ENCODE measurements around the gene CCDC150. TPM values are rescaled to one million over a fixed set of nuclear protein-coding genes. Genes with fewer than 3 reads are reported as not detected.
"Not testable (repeated sequence)": the region's sequence is repeated elsewhere in the genome, so short reads cannot be mapped to it uniquely, and the experiment has no call there.

Gene CCDC150
- total RNA-seq, 2 experiments from 2014 or later, result 7.5 to 9.4 TPM

DNA sequence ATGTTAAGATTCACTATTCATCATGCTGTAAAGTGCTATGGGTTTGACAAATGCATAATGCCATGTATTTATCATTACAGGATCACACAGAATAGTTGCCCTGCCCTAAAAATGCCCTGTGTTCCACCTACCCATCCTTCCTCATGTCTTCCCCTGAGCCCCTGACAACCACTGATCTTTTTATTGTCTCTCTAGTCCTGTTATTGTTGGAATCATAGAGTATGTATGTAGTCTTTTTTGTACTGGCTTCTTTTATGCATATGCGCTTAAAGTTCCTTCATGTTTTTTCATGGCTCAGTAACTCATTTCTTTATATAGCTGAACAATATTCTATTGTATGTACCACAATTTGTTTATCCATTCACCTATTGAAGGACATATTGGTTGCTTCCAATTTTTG, 20.3 kb downstream of the CCDC150 start:
- Mint-ChIP-seq H3K4me3 (no peak overlapping the region), H3K36me3 (peaks cover 9% of the 10 kb centered on the region), H3K4me1 (no peaks in the 10 kb centered on the region), H3K27me3 (no peaks in the 10 kb centered on the region), H3K27ac (no peak overlapping the region), H3K9me3 (no peaks in the 10 kb centered on the region)
- no peak for DNase-seq

DNA sequence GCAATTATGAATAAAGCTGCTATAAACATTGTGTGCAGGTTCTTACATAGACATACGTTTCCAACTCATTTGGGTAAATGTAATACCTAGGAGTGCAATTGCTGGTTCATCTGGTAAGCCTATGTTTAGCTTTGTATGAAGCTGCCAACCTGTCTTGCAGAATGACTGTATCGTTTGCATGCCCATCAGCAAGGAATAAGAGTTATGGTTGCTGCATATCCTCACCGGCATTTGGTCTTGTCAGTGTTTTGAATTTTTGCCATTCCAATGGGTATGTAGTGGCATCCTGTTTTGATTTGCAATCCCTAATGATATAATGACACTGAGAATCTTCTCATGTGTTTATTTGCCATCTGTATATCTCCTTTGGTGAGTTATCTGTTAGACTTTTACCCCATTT, 20.7 kb downstream of the CCDC150 start:
- no peaks in the 10 kb centered on the region for H3K9me3 Mint-ChIP-seq
- no peak for DNase-seq
- no peaks in the 10 kb centered on the region for H3K27me3 Mint-ChIP-seq
- no peak overlapping the region for H3K4me3 Mint-ChIP-seq
- H3K27ac Mint-ChIP-seq, result no peak overlapping the region
- H3K36me3 Mint-ChIP-seq, result peaks cover 9% of the 10 kb centered on the region
- no peaks in the 10 kb centered on the region for H3K4me1 Mint-ChIP-seq

DNA sequence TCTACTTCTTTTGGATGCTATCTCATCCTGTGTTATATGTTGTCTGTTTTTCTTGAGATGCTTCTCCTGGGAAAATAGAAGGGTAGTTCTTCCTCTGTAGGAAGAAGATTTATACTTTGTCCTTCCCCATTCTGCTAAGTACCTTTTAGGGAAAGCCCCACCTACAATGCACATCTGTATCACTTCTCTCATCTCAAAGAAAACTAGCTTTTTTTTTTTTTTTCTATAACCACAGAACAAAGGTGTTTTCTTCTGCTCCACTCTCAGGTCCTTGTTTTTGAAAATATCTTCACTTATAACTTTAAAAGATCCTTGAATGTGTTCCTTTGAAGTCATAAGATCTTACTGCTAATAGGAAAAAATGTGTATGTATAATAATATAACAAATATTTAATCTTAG, 30.8 kb downstream of the CCDC150 start:
- Mint-ChIP-seq H3K4me3 (no peak overlapping the region), H3K4me1 (no peaks in the 10 kb centered on the region), H3K27me3 (no peaks in the 10 kb centered on the region), H3K9me3 (no peaks in the 10 kb centered on the region), H3K27ac (no peak overlapping the region), H3K36me3 (peaks cover 3% of the 10 kb centered on the region)
- no peak for DNase-seq

DNA sequence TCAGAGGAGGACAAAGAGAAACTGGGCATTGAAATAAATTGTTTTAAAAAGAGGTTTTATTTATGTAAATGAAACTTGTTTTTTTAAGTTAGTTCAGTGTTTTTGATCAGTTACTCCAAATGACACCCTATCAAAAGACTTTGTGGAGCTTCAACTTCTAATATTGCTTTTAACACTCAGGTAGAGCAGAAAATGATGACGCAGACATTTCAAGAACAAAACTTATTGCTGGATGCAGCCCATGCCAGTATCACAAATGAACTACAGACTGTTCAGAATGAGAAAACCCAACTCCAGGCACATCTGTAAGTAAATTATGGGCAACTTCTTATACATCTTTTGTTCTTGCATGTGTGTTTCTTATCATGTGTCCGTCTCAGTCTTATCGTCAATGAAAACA, 36.4 kb downstream of the CCDC150 start:
- H3K36me3 Mint-ChIP-seq, result peaks cover 12% of the 10 kb centered on the region
- no peak overlapping the region for H3K4me3 Mint-ChIP-seq
- H3K9me3 Mint-ChIP-seq, result no peaks in the 10 kb centered on the region
- no peak overlapping the region for H3K27ac Mint-ChIP-seq
- H3K27me3 Mint-ChIP-seq, result no peaks in the 10 kb centered on the region
- no peaks in the 10 kb centered on the region for H3K4me1 Mint-ChIP-seq
- DNase-seq, result no peak

DNA sequence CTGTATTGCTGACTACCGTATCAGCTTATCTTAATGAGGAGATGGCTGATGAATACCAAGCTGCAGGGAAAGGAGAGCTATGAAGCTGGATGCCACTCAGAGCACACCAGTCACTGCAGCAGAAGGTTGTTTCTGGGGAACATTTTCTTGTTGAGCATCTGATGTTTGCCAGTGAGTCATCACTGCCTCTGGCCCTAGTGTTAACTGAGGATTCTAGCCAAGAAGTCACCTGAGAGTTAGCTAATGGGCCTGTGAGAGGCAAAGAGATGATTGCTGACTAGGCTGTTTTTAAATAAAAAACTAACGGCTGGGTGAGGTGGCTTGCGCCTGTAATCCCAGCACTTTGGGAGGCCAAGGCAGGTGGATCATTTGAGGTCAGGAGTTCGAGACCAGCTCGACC, 37.9 kb downstream of the CCDC150 start:
- Mint-ChIP-seq H3K27ac (no peak overlapping the region), H3K4me3 (no peak overlapping the region), H3K9me3 (no peaks in the 10 kb centered on the region), H3K36me3 (peaks cover 11% of the 10 kb centered on the region), H3K27me3 (no peaks in the 10 kb centered on the region), H3K4me1 (no peaks in the 10 kb centered on the region)
- no peak for DNase-seq

DNA sequence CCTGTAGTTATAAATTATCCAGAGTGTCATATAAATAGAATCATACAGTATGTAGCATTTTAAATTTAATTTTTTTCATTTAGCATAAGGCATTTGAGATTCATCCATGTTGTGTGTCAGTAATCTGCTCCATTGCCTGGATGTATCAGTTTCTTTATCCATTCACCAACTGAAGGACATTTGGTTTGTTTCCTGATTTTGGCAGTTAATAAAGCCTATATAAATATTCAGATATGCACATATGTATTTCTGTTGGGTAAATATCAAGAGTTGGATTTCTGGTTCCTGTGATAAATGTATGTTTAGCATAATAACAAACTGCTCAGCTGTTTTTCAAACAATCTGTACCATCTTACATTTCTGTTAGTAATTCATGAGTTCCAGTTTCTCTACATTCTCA, 39.9 kb downstream of the CCDC150 start:
- peaks cover 13% of the 10 kb centered on the region for H3K36me3 Mint-ChIP-seq
- no peaks in the 10 kb centered on the region for H3K27me3 Mint-ChIP-seq
- H3K4me3 Mint-ChIP-seq, result no peak overlapping the region
- no peaks in the 10 kb centered on the region for H3K4me1 Mint-ChIP-seq
- peaks cover 7% of the 10 kb centered on the region for H3K9me3 Mint-ChIP-seq
- DNase-seq, result no peak
- no peak overlapping the region for H3K27ac Mint-ChIP-seq

DNA sequence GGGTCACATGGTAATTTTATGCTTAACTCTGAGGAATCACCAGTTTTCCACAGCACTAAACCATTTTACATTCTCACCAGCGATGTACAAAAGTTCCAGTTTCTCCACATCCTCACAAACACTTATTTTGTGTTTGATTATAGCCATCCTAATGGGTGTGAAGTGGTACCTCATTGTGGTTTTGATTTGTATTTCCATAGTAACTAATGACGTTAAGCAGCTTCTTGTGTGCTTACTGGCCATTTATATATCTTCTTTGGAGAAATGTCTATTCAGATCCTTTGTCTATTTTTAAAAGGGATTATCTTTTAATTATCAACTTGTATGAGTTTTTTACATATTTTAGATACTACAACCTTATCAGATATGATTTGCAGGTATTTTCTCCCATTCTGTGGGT, 42.0 kb downstream of the CCDC150 start:
- Mint-ChIP-seq H3K27me3 (no peaks in the 10 kb centered on the region), H3K36me3 (peaks cover 15% of the 10 kb centered on the region), H3K4me1 (no peaks in the 10 kb centered on the region), H3K9me3 (peaks cover 16% of the 10 kb centered on the region), H3K27ac (no peak overlapping the region), H3K4me3 (no peak overlapping the region)
- no peak for DNase-seq

DNA sequence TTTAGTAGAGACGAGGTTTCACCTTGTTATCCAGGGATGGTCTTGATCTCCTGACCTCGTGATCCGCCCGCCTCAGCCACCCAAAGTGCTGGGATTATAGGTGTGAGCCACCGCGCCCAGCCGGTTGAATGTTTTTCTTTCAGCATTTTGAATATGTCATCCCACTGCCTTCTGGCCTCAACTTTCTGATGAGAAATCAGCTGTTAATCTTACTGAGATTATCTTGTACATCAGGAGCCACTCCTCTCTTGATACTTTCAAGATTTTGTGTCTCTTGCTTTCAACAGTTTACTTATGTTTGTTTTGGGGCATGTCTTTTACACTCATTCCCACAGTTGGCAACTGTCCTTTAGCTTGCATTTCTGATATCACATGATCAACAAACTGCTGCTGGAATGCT, 46.3 kb downstream of the CCDC150 start:
- Mint-ChIP-seq H3K36me3 (peaks cover 9% of the 10 kb centered on the region), H3K27me3 (no peaks in the 10 kb centered on the region), H3K4me3 (no peak overlapping the region), H3K27ac (no peak overlapping the region), H3K4me1 (no peaks in the 10 kb centered on the region), H3K9me3 (peaks cover 30% of the 10 kb centered on the region)
- DNase-seq, result no peak

DNA sequence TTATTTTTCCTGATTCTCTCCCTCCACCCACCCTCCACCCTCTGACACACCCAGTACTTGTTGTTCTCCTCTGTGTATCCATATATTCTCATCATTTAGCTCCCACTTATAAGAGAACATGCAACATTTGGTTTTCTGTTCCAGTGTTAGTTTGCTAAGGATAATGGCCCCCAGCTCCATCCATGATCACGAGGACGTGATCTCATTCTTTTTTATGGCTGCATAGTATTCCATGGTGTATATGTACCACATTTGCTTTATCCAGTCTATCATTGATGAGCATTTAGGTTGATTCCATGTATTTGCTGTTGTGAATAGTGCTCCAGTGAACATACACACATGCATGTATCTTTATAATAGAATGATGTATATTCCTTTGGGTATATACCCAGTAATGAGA, 47.2 kb downstream of the CCDC150 start:
- not testable (repeated sequence) for H3K4me3 Mint-ChIP-seq, DNase-seq, H3K27me3 Mint-ChIP-seq, H3K36me3 Mint-ChIP-seq, H3K27ac Mint-ChIP-seq, H3K4me1 Mint-ChIP-seq
- peaks cover 30% of the 10 kb centered on the region for H3K9me3 Mint-ChIP-seq

DNA sequence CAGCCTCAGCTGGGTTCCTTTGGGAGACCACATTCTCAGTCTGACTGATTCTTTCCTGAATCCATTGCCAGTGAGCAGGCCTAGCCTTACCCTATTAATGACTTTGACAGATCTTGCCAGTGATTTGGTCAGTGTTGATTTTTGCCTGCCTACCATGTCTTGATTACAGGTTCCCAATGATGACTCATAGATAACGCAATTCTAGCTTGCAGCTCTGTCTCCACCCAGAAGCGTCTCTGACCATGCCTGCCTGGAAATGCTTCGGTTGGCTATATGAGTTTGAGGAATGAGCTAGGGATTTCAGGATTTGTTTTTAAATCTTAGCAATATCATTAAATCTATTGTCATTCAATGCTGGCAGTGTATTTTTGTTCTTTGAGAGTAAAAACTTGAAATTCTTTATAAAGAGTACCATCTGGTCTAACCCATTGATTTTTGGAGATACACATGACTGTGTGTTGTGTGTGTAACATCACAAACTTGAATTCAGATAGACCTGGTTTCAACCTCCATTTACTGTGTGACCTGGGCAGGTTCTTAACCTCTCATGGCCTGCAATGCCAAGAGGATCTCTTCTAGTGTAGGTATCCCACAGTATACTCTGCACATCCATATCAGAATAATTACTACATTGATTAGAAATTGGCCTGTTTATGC, 57.0 kb downstream of the CCDC150 start:
- Mint-ChIP-seq H3K27ac (no peak overlapping the region), H3K4me3 (no peak overlapping the region), H3K36me3 (peaks cover 2% of the 10 kb centered on the region), H3K27me3 (no peaks in the 10 kb centered on the region), H3K9me3 (no peaks in the 10 kb centered on the region), H3K4me1 (no peaks in the 10 kb centered on the region)
- no peak for DNase-seq

DNA sequence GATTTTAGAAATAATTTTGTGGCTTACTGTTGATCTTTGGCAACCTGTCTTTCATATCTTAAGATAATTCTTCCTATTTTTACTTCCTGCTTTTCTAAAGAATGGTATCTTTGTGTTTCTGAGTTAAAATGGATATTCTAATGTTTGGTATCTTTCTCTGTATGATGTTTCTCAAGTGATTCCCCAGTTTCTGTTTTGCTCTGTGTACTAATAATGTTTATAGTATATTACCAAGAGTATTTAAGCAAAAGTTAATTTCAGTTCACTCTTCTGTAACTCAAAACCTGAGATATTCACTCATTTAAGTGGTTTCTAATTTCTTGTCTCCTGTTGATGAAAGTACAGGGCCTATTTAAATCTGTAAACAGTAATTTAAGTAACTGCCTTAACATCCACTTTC, 58.3 kb downstream of the CCDC150 start:
- H3K27me3 Mint-ChIP-seq, result no peaks in the 10 kb centered on the region
- H3K9me3 Mint-ChIP-seq, result no peaks in the 10 kb centered on the region
- DNase-seq, result no peak
- H3K4me3 Mint-ChIP-seq, result no peak overlapping the region
- peaks cover 3% of the 10 kb centered on the region for H3K36me3 Mint-ChIP-seq
- no peaks in the 10 kb centered on the region for H3K4me1 Mint-ChIP-seq
- H3K27ac Mint-ChIP-seq, result no peak overlapping the region

DNA sequence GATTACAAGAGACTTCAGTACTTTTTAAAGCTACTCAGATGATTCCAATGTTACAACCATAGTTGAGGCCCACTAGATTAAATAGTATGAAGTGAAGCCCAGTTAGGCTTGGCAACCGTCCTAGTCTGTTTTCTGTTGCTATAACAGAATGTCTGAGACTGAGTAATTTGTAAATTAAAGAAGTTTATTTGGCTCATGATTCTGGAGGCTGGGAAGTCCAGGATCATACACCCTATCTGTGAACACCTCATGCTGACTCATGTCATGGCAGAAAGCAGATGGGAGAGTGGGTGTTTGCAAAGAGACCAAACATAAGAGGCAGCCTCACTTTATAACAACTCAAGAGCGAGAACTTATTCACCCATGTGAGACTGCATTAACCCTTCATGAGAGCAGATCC, 63.1 kb downstream of the CCDC150 start:
- Mint-ChIP-seq H3K27ac (no peak overlapping the region), H3K27me3 (no peaks in the 10 kb centered on the region), H3K4me1 (no peaks in the 10 kb centered on the region), H3K9me3 (no peaks in the 10 kb centered on the region), H3K4me3 (no peak overlapping the region), H3K36me3 (peaks cover 5% of the 10 kb centered on the region)
- no peak for DNase-seq

DNA sequence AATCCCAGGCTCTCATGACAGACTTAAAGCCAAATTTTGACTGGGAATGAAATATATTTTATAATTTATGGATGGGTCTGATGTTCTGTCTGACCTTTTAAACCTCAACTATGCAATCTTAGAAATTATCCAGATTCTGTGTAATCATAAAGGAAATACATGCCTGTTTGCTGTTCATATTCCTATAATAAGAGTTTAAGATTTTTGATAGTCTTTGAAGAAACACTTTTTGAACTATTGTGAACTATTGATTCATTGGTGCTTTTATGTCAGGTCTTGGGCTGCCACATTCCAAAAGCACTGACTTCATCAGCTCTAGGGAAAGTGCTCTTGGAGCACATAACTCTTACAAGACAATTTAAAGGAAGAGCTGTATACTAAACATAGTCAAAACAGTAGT, 64.2 kb downstream of the CCDC150 start:
- H3K36me3 Mint-ChIP-seq, result peaks cover 7% of the 10 kb centered on the region
- H3K4me1 Mint-ChIP-seq, result no peaks in the 10 kb centered on the region
- H3K27ac Mint-ChIP-seq, result no peak overlapping the region
- H3K27me3 Mint-ChIP-seq, result no peaks in the 10 kb centered on the region
- H3K9me3 Mint-ChIP-seq, result peaks cover under 1% of the 10 kb centered on the region
- DNase-seq, result no peak
- H3K4me3 Mint-ChIP-seq, result no peak overlapping the region

DNA sequence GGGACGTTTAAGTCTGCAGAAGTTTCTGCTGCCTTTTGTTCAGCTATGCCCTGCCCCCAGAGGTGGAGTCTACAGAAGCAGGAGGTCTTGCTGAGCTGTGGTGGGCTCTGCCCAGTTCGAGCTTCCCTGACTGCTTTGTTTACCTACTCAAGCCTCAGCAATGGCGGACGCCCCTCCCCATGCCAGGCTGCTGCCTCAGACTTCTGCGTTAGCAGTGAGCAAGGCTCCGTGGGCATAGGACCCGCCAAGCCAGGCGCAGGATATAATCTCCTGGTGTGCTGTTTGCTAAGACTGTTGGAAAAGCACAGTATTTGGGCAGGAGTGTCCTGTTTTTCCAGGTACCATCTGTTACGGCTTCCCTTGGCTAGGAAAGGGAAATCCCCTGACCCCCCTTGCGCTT, 70.5 kb downstream of the CCDC150 start:
- not testable (repeated sequence) for DNase-seq, H3K9me3 Mint-ChIP-seq, H3K4me3 Mint-ChIP-seq, H3K27me3 Mint-ChIP-seq, H3K27ac Mint-ChIP-seq, H3K4me1 Mint-ChIP-seq
- peaks cover 12% of the 10 kb centered on the region for H3K36me3 Mint-ChIP-seq

DNA sequence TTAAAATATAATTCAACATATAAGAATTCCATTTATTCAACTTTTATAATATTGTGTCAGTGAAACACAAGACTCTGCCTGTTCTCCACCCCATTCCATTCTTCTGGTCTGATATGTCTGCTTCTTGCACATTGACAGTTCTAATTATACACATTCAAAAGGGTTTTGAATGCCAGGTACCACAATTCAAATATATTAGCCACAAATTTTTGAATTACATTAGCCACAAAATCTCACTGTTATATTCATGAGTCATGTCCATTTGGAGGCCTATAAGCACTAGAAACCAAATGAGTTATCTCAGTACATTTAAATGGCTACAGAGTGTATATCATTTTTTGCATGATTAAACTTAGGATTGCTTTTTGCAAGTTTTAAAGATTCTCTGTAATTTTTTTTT, 72.1 kb downstream of the CCDC150 start:
- Mint-ChIP-seq H3K4me3 (no peak overlapping the region), H3K27me3 (no peaks in the 10 kb centered on the region), H3K36me3 (peaks cover 12% of the 10 kb centered on the region), H3K9me3 (peaks cover 6% of the 10 kb centered on the region), H3K4me1 (no peaks in the 10 kb centered on the region), H3K27ac (no peak overlapping the region)
- DNase-seq, result no peak

DNA sequence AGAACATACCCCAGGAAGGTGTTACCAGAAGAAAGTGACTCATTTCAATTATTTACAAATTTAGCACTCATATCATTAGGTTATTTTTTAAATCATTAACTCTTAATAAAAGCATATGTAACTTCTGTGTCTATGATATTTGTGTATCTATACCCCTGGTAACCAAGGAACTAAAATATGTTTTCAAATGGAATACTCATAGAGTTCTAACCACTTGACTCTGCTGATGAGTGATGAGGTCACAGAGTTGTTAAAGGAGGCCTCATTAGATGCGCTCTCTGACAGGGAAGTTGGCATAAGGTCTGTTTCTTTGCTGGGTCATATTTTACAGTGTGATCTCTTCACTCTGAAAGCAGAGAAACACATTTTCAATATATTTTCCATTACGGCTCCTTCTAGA, 73.4 kb downstream of the CCDC150 start:
- Mint-ChIP-seq H3K4me1 (no peaks in the 10 kb centered on the region), H3K4me3 (no peak overlapping the region), H3K9me3 (peaks cover 6% of the 10 kb centered on the region), H3K27ac (no peak overlapping the region), H3K27me3 (no peaks in the 10 kb centered on the region), H3K36me3 (peaks cover 12% of the 10 kb centered on the region)
- DNase-seq, result no peak

All from activated naive CD8-positive, alpha-beta T cell treated with anti-CD3 and anti-CD28 coated beads for 36 hours (primary cell).